NCI-H82 (cell line): ENCODE data around the gene DSC2.
A peak's percentile ranks its signal among the peaks of the same experiment; 100 is the strongest.

ENCODE experiments used
- DNase-seq: peaks from one replicate; lab custom pipeline; 2025; lab: John Stamatoyannopoulos, UW

Gene DSC2

GRCh38 chr18:31098878-31099277 lies 3.3 kb downstream of the DSC2 start:
- no peak for DNase-seq

- DNase-seq = no peak
These were observed 4.6 kb downstream of the DSC2 start for GRCh38 chr18:31097666-31098065.

DNA sequence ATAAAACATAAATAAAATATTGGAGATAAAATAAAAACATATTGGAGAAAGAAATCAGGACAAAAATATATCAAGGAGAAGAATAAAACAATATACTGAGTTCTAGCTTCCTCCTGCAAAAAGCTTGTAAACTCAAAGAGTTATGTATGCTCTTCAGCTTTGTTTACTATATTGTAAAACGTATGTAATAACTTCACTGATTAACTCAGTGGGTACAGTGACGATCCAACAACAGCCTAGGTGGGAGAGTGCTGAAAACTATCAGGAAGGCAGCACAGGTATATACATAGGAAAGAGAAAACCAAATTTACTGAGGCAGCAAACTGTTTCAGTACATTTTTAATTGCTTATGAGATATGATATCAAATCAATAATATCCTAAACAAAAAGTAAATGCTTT lies 8.3 kb downstream of the DSC2 start:
- no peak for DNase-seq

DNA sequence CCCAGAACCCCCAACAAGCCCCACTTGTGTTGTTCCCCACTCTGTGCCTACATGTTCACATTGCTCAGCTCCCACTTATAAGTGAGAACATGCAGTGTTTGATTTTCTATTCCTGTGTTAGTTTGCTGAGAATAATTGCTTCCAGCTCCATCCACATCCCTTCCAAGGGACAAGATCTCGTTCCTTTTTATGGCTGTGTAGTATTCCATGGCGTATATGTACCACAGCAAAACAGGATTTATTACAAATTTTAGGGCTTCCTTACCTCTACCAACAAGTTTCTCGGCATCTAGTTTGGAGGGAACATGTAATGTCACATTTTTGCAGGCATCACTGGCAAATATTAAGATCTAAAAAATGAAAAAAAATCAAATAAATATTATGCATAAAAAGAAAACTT lies 8.9 kb downstream of the DSC2 start:
- DNase-seq = no peak

DNA sequence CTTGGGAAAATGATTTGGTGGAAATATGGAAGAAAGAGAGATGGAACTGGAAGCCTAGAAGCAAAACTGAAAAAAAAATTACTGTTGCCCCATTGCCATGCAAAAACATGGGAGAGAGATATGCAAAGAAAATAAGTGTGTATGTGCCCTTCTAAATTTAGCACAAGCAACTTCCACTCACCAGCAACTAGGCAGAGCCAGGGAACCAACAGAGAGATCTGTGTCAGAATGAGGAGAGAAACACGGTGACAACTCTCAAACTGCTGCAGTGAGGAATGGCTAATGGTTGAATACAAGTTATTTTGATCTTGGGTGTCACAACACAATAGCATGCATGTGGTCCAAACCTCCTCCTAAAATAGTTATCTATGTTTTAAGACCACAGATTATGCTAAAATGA lies 10.9 kb downstream of the DSC2 start:
- DNase-seq = no peak

DNA sequence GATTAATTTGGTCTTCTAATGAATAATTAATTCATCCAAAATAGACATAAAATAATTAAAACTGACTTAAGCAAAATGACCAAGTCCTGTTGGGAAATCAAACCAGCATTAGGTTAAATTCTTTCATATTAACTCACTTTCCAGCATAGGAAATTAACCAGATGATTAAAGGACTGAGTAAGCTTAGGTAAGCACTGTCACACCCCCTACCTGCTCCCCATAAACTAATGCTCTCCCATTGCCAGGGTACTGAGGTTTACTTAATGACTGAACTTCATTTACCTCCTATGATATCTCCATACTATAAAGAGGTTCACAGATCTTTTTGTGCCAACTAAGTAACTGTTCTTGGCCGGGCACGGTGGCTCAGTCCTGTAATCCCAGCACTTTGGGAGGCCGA lies 13.7 kb downstream of the DSC2 start:
- no peak for DNase-seq

DNA sequence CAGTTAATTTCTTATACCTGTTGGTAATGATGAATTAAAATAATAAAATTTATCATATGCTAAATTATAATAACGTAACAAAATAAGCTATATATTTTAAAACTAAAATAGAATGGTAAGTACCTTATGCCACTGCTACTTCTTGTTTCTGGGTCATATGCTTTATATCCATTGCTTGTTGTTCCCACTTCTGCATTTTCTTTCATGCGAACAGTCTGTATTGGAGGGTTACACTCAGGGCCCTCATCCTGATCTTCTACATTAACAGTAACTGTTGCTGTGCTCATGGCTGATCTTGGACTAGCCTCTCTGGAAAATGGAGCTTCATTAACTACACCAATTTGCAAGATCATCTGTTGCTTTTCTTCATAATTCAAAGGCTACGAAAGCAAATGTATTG lies 22.2 kb downstream of the DSC2 start:
- DNase-seq = no peak

DNA sequence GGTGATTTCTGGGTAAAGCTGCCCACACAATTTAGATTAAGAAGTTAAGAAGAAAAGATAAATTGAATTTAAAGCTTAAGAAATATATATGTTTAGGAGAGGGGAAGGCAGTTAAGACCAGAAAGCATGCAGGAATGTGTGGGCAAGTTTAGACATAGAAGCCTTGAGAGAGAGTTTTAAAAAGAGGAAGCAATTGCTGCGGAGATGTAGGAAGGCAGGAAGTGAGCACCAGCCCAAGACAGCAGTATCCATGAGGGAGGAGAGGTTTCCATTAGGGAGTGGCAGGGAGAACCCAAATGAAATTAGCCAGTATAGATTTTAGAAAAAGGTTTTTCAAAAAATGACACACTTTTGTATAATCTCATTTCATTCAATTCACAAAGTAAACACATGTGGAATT lies 24.3 kb downstream of the DSC2 start:
- no peak for DNase-seq

- no peak for DNase-seq
These were observed 30.0 kb downstream of the DSC2 start for GRCh38 chr18:31072175-31072574.

DNA sequence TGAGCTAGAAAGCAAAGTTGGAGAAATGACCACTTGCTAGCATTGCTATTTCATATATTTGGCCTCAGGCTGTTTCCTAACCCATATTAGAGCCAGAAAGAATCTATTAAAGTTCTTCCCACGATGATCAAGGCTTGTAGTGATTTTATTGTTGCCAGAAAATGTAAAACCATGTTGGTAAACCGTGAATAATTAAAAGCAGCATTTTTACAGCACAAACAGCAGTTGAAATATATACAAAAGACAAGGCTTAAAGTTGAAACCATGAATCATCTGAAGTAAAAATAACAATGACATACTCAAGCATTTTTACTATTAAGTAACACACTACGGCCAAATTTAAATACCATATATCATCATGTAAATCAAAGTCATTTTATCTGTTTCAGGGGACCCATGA lies 32.0 kb downstream of the DSC2 start:
- no peak for DNase-seq

GRCh38 chr18:31066266-31066665 lies 36.0 kb downstream of the DSC2 start:
- no peak for DNase-seq

DNA sequence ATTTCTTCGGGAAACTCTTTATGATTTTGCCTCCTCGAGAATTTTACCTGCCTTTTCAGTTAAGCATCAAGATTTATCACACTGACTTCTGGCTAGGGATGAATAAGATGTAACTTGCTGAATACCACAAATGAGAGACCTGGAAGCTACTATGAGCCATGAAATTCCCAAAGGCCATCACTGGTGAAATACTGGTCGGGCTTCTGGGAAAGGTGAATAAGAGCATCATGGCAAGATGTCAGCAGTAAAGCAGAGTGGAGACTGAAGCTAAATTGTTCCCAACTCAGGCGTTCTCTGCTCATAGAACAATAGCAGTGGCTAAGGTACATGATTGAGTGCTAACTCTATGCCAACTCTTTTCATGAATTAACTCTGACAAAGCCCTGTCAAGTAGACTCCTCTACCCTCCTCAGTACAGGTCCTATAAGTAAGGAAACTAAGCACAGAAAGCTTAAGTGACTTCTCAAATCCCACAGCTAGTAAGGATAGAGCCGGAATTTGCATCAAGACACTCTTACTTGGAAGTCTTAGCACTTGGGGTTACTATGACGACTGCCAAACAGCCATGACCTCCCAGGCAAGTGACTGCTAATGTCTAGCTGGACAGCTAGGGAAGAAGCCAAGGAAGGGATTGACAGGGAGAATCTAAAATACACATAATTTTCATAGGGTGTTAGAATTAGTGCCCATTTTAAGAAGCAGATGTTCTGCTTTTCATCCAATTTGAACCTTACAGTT lies 37.0 kb downstream of the DSC2 start:
- no peak for DNase-seq

GRCh38 chr18:31064130-31064529 lies 38.1 kb downstream of the DSC2 start:
- DNase-seq = no peak

GRCh38 chr18:31061945-31062344 lies 40.3 kb downstream of the DSC2 start:
- no peak for DNase-seq

GRCh38 chr18:31058897-31059296 lies 43.3 kb downstream of the DSC2 start:
- no peak for DNase-seq

GRCh38 chr18:31057917-31058316 lies 44.3 kb downstream of the DSC2 start:
- DNase-seq = no peak

DNA sequence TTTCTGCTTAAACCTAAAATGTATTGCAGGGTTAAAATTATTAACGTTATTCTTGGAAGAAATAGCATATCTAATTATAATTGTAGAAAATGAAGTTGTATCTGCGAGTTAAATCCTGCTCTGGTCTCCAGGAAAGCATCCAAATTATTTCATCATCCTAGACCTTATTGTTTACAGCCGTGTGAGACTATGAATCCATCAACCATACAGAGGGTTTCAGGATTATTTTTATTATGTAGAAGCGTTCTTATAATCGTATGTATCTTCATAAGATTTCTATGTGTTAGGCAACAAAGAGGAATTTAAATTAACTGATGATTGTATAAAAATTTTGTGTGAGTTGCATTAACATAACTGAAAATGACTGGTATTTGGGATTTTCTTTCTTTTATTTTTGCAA lies 45.2 kb downstream of the DSC2 start:
- no peak for DNase-seq

DNA sequence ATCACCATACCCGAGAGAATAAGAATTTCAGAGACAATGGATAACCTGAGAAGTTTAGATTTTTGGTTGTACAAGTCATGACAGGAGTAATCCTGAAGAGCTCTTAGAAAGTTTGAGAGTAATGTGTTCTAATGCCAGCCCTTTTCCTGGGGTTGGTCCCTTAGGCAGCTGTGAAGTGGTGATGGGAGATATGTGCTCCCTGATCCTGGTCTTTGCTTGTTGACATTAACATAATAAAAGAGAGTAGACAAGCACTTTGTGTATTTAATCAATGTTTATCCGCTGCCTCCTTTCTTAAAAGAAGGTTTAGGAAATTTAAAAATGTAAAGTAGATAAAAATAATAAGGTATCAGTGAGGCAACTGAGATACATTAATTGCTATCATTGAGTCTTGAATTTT lies 45.9 kb downstream of the DSC2 start:
- no peak for DNase-seq

GRCh38 chr18:31050635-31051034 lies 51.6 kb downstream of the DSC2 start:
- no peak for DNase-seq

GRCh38 chr18:31049189-31049588 lies 53.0 kb downstream of the DSC2 start:
- peak; percentile 23 for DNase-seq

DNA sequence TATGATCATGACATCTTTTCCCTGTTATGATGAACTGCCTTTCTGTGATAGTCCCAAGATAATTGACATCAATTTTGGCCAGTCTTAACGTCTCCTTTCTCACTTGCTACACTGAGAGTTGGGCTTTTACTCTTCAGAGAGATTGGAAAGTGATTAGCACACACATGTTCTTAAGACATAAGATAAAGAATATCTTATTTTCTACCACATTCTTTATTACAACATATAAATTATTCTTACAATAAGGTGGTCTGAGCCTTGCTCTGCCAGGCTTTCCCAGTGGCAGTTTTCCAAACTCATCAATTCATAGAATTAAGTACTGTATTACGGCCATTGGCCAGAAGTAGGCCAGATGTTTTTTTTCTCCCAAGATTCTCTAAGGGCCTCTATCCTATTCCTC lies 54.0 kb downstream of the DSC2 start:
- DNase-seq = no peak

- DNase-seq = no peak
These were observed 55.3 kb downstream of the DSC2 start for GRCh38 chr18:31046916-31047315.

- no peak for DNase-seq
These were observed 56.6 kb downstream of the DSC2 start for GRCh38 chr18:31045599-31045998.

- no peak for DNase-seq
These were observed 57.3 kb downstream of the DSC2 start for GRCh38 chr18:31044926-31045325.

DNA sequence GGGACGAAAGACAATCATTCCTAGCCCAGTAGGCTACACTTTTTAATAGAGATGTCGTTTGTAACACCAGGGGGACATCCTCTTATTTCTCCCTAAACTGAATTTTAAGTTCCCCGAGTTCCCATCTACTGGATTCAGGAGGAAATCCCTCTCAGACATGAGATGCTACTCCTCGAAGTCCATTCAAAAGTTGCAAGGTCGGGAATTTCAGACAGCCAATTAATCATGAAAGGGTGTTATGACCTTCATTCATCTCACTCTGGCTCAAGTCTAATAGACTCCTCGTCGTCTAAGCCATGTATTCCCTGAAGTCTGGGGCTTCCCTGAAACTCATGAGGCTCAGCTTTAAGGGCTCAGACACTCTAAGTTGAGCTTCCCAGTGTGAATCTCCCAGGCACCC lies 58.5 kb downstream of the DSC2 start:
- no peak for DNase-seq
